Cardiac fibroblast (primary cell): ENCODE data around the gene INHBC.

Experiments
- DNase-seq, 2 donors: peaks; one replicate each; pipeline versions ENCODE4 v3.0.0 to v3.0.0-alpha.2; 2010; ENCODE audit warnings: low read depth in 2 of 2
- H3K4me3 ChIP-seq, 2 donors: replicated peaks in 1 of 2; 1 replicate in 1 of 2; 2 replicates in 1 of 2; pipeline ENCODE4 v1.5.1; 2011; ENCODE audit warnings: low read depth in 2 of 2, low read length in 2 of 2, mild to moderate bottlenecking in 2 of 2, moderate library complexity in 1 of 2
- CTCF ChIP-seq: IDR thresholded peaks from one replicate; pipeline ENCODE4 v1.5.1; 2011; ENCODE audit warnings: low read depth, mild to moderate bottlenecking, low read length, inconsistent platforms

The INHBC gene

GRCh38 chr12:57434517-57435223 lies at the start of gene INHBC:
INHBC (plus strand) TSS chr12:57434784; CDS start chr12:57434887, 103 bp downstream.
- DNase-seq, result no peak
- H3K4me3 ChIP-seq, result no peak within 1 kb of the TSS
- no peak for TF ChIP-seq CTCF

GRCh38 chr12:57385586-57385985 lies 49.0 kb upstream of the INHBC start:
- TF ChIP-seq CTCF, result no peak
- H3K4me3 ChIP-seq, result no peak overlapping the region
- DNase-seq, result no peak

GRCh38 chr12:57386187-57386720 lies 48.3 kb upstream of the INHBC start:
- no peak overlapping the region for H3K4me3 ChIP-seq
- DNase-seq, result no peak
- TF ChIP-seq CTCF, result no peak

GRCh38 chr12:57388425-57388824 lies 46.2 kb upstream of the INHBC start:
- DNase-seq, result no peak
- no peak for TF ChIP-seq CTCF
- no peak overlapping the region for H3K4me3 ChIP-seq

- no peak overlapping the region for H3K4me3 ChIP-seq
- no peak for TF ChIP-seq CTCF
Observed at GRCh38 chr12:57389033-57389432, 45.6 kb upstream of the INHBC start.

GRCh38 chr12:57390174-57390573 lies 44.4 kb upstream of the INHBC start:
- no peak for TF ChIP-seq CTCF
- no peak overlapping the region for H3K4me3 ChIP-seq
- DNase-seq, result no peak

More at GRCh38 chr12:57389033-57389432, 45.6 kb upstream of the INHBC start:
- peak; percentile 69 to 93 for DNase-seq

GRCh38 chr12:57395121-57395520 lies 39.5 kb upstream of the INHBC start:
- DNase-seq, result no peak
- no peak overlapping the region for H3K4me3 ChIP-seq
- no peak for TF ChIP-seq CTCF
